Testis (tissue), 3 donors: ENCODE data around the gene ROBO1. TPM values are rescaled to one million over a fixed set of nuclear protein-coding genes. Genes with fewer than 3 reads are reported as not detected.

Source experiments
- DNase-seq: peaks from one replicate; pipeline ENCODE4 v3.0.0-alpha.2; 2019
- H3K27ac ChIP-seq, 2 donors: fragments of 200-600 bp; sonication (generic); one replicate each; pipeline ENCODE4 v1.5.1; 2019
- H3K27me3 ChIP-seq: fragments of 200-600 bp; sonication (generic); one replicate; pipeline ENCODE4 v1.5.1; 2019
- H3K36me3 ChIP-seq: fragments of 200-600 bp; sonication (generic); one replicate; pipeline ENCODE4 v1.5.1; 2017; ENCODE audit warnings: low read depth; ENCODE audit errors: missing control alignments
- H3K4me1 ChIP-seq: fragments of 200-600 bp; sonication (generic); one replicate; pipeline ENCODE4 v1.5.1; 2019
- H3K4me3 ChIP-seq, 2 donors: fragments of 200-600 bp; sonication (generic); one replicate each; pipeline ENCODE4 v1.5.1; 2017 to 2019
- H3K9me3 ChIP-seq: fragments of 200-600 bp; sonication (generic); one replicate; pipeline ENCODE4 v1.5.1; 2017
- POLR2A ChIP-seq: fragments of 450-650 bp; IDR thresholded peaks from one replicate; pipeline ENCODE4 v1.6.1; 2017; ENCODE audit warnings: antibody characterized with exemption, mild to moderate bottlenecking, moderate library complexity
- WGBS, 2 donors: methylation state at CpG; one replicate each; pipeline ENCODE4 v1.1.5; 2018; 5-methylcytosine and 5-hydroxymethylcytosine counted together
- intact Hi-C: fragments of 100-400 bp; cut with DNase I; formaldehyde crosslinking; loops from one replicate; pipeline ENCODE4 v1.15.1; 2023; ENCODE audit warnings: low total_unique reads
- polyA plus RNA-seq: library from polyadenylated mRNA; stranded (reverse); fragments of 350-450 nt; fragmentation: Illumina TruSeq; extraction: RNeasy Lipid Tissue Mini Kit (QIAGEN cat#74804); gene quantifications from one replicate; pipeline ENCODE4 v1.2.3, GENCODE V29; 2014; ENCODE audit warnings: low read depth, low replicate concordance; ENCODE audit not compliant: insufficient read depth
- total RNA-seq, 2 donors: library from RNA; depleted of rRNA; stranded (reverse); fragments of >200 nt; gene quantifications; one replicate each; pipeline ENCODE4 v1.2.3, GENCODE V29; 2016
- TF ChIP-seq, protein P1 (sequence below), 3 experiments: fragments of 450-650 bp in 2 of 3; fragments of 200-600 bp in 1 of 3; sonication (generic) in 1 of 3; IDR thresholded peaks; one replicate each; pipeline ENCODE4 v1.5.1; 2016 to 2019; ENCODE audit warnings: antibody characterized with exemption in 3 of 3, mild to moderate bottlenecking in 2 of 3, moderate library complexity in 1 of 3

The ROBO1 gene
- total and polyA plus RNA-seq, 3 donors from 2014 or later = 39.4 to 45.1 (median 42.6) TPM

DNA sequence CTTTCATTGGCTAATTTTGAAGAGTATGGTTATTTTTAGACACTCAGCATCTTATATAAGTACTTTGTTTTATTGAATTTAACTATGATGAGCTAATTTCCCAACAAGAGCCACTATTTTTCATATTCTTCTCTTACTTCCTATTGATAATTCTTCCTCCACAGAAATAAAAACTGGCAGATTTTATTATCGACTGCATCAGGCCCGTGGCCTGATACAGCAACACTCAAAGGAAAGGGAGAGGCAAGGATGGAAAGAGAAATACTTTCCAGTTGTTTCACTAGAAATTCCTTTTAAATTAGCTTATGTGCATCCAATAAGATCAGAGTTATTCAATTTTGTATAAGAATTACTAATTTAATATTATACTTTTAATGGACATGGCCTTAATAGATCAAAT lies 886.3 kb downstream of the ROBO1 start:
- no peaks in the 10 kb centered on the region for H3K36me3 ChIP-seq
- no peak for DNase-seq
- H3K9me3 ChIP-seq = no peaks in the 10 kb centered on the region
- intact Hi-C loops = no loop called here
- H3K27ac ChIP-seq = peak overlapping the region in 1 of 2 donors; percentile 52
- no peak for TF ChIP-seq POLR2A
- TF ChIP-seq, protein P1, sequence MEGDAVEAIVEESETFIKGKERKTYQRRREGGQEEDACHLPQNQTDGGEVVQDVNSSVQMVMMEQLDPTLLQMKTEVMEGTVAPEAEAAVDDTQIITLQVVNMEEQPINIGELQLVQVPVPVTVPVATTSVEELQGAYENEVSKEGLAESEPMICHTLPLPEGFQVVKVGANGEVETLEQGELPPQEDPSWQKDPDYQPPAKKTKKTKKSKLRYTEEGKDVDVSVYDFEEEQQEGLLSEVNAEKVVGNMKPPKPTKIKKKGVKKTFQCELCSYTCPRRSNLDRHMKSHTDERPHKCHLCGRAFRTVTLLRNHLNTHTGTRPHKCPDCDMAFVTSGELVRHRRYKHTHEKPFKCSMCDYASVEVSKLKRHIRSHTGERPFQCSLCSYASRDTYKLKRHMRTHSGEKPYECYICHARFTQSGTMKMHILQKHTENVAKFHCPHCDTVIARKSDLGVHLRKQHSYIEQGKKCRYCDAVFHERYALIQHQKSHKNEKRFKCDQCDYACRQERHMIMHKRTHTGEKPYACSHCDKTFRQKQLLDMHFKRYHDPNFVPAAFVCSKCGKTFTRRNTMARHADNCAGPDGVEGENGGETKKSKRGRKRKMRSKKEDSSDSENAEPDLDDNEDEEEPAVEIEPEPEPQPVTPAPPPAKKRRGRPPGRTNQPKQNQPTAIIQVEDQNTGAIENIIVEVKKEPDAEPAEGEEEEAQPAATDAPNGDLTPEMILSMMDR (IDR thresholded peaks at IDR 0.05) = no peak
- H3K4me1 ChIP-seq = no peaks in the 10 kb centered on the region
- 72 to 80% methylated on average over 2 of the region's 2 CpGs for WGBS, 2 donors
- H3K27me3 ChIP-seq = no peaks in the 10 kb centered on the region
- no peak overlapping the region for H3K4me3 ChIP-seq

GRCh38 chr3:78880603-78881461 lies 887.0 kb downstream of the ROBO1 start:
- Histone ChIP-seq H3K36me3 (no peaks in the 10 kb centered on the region), H3K4me3 (no peak overlapping the region), H3K4me1 (no peaks in the 10 kb centered on the region), H3K27ac (peak overlapping the region; percentile 29 to 52), H3K9me3 (no peaks in the 10 kb centered on the region), H3K27me3 (no peaks in the 10 kb centered on the region)
- TF ChIP-seq, protein P1 (IDR thresholded peaks at IDR 0.05) = no peak
- no peak for TF ChIP-seq POLR2A
- DNase-seq = no peak
- 70 to 75% methylated on average over 8 of the region's 8 CpGs for WGBS, 2 donors
- intact Hi-C loops = no loop called here

DNA sequence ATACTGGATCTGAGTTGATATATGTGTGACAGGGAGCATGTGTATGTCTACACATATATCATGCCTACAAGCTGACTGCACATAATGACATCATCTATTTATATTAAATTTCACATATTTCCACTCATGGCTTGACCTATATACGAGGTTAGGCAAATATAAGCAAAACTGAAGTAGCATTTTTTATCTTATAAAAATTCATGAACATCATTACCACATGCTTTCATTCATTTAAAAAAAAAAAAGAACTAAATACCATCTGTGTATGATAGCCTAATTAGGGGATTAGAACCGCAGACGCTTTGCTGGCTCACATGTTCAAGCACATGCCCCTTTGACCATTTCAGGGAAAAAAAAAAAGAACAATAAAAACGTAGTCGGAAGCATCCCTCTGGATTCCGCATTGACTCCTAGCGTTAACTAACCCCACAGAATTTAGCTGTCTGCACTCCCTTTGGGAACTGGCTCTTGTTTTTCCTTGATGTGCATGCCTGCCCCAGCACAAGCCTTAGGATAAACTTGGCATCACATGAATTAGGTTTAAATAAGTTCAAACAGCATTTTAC lies 888.4 kb downstream of the ROBO1 start:
- intact Hi-C loops = no loop called here
- peak overlapping the region in 1 of 2 donors; percentile 43 for H3K27ac ChIP-seq

GRCh38 chr3:78878789-78879188 lies 889.0 kb downstream of the ROBO1 start:
- DNase-seq = no peak
- 21 to 39% methylated on average over 1 of the region's 1 CpG for WGBS, 2 donors
- H3K27ac ChIP-seq = peak overlapping the region in 1 of 2 donors; percentile 43
- no peaks in the 10 kb centered on the region for H3K36me3 ChIP-seq
- TF ChIP-seq POLR2A = no peak
- TF ChIP-seq, protein P1 (IDR thresholded peaks at IDR 0.05) = no peak
- H3K9me3 ChIP-seq = no peaks in the 10 kb centered on the region
- no peak overlapping the region for H3K4me3 ChIP-seq
- no peaks in the 10 kb centered on the region for H3K27me3 ChIP-seq
- intact Hi-C loops = no loop called here
- no peaks in the 10 kb centered on the region for H3K4me1 ChIP-seq

More for the DNA sequence above, 888.4 kb downstream of the ROBO1 start:
- H3K4me1 ChIP-seq = no peaks in the 10 kb centered on the region
- DNase-seq = no peak
- no peaks in the 10 kb centered on the region for H3K9me3 ChIP-seq
- H3K4me3 ChIP-seq = no peak overlapping the region
- WGBS, 2 donors = 60 to 67% methylated on average over 7 of the region's 7 CpGs
- no peak for TF ChIP-seq POLR2A
- TF ChIP-seq, protein P1 (IDR thresholded peaks at IDR 0.05) = no peak
- no peaks in the 10 kb centered on the region for H3K36me3 ChIP-seq
- no peaks in the 10 kb centered on the region for H3K27me3 ChIP-seq
